ENCODE measurements around the gene RBPJ. TPM values are rescaled to one million over a fixed set of nuclear protein-coding genes. Genes with fewer than 3 reads are reported as not detected.

The RBPJ gene
- total RNA-seq, 4 donors from 2014 or later, result 115 to 214 (median 173) TPM

DNA sequence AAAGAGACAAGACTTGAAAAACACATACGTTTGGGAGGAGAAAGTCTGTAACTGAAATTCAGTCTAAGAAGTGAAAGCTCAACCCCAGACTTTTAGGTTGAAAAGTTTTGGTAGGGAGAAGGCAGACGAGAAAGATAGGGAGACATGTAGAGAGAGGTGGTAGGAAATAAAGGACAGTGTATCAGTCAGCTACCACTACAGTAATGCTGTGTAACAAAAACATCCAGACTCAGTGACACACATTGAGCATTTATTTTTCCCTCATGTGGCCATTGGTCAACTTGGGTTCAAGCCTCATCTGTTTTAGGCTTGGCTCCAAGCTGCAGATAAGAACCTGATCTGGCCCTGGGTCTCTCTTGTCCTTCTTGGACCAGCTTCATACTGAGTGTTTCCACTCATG lies 142.6 kb downstream of the RBPJ start:
- TF ChIP-seq CTCF (IDR thresholded peaks at IDR 0.05; ENCODE audit: low read depth), result no peak

DNA sequence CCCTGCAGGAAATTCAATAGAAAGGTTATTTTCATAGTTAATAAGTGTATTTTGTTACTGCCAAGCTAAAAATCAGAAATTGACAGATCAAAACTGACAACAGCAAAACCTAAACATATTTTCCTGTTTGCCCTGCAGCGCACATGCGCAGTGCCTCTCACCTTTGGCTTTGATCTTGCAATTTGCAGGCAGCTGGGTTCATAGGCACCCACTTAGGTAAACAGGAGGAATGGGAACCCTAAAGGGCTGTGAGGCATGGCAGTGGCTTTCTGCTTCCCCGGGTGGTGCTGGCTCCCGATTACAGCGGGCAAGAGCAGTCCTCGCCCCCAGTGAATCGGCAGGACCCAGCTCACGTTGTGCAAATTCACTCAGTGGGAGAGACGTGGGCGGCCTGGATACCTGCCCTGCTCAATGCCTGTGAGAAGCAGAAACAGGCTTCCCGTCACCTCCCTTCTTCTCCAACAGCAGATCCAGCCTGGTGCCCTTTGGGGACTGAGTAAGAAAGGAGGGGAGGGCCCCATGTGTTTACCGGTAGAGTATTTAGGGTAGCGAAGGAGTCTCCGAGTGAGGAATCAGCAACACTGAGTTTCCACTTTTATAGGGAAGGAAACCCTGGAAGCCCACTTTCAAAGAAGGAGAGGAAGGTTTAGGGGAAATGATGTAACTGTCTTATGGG lies 143.7 kb downstream of the RBPJ start:
- no peak for TF ChIP-seq CTCF (IDR thresholded peaks at IDR 0.05; ENCODE audit: low read depth)

- no peak for TF ChIP-seq CTCF (IDR thresholded peaks at IDR 0.05; ENCODE audit: low read depth)
Observed at GRCh38 chr4:26466578-26467270, 145.9 kb downstream of the RBPJ start.

DNA sequence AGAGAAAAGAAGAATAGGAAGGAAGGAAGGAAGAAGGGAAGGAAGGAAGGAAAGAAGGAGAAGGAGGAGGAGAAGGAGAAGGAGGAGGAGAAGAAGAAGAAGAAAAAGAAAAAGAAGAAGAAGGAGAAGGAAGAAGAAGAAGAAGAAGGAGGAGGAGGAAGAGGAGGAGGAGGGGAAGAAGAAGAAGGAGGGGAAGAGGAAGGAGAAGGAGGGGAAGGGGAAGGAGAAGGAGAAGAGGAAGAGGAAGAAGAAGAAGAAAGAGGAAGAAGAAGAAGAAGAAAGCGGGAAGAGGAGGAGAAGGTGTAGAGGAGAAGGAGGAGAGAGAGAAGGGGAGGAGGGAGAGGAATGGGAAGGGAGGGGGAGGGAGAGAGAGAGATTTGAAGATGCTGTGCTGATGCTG lies 146.9 kb downstream of the RBPJ start:
- no peak for TF ChIP-seq CTCF (IDR thresholded peaks at IDR 0.05; ENCODE audit: low read depth)

DNA sequence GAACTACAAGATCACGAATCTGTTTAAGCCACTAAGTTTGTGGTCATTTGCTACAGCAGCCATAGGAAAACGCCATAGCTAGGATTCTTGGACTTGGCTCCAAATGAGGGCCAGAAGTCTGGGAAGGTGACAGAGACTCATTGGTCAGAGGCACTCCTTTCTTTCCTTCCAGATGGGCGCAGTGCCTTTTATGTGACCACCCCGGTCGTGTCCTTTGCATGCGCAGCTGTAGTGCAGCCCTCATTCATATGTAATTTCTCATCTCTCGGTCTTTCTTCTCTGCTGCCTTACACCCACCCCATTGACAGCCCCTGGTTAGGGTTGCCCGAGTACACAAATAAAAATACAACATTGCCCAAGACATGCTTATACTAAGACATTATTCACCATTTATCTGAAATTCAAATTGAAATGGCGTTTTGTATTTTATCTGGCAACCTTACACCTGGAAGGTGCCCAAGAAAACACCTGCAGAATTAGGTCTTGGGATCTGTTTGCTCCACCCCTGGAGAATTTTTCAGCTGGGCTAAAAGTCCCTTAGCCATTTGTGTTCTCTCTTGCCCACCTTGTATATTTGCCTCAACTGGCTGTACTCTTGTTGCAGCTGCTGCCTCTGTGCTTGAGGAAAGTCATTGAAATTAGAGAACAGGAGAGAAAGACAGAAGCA lies 147.6 kb downstream of the RBPJ start:
- no peak for TF ChIP-seq CTCF (IDR thresholded peaks at IDR 0.05; ENCODE audit: low read depth)

DNA sequence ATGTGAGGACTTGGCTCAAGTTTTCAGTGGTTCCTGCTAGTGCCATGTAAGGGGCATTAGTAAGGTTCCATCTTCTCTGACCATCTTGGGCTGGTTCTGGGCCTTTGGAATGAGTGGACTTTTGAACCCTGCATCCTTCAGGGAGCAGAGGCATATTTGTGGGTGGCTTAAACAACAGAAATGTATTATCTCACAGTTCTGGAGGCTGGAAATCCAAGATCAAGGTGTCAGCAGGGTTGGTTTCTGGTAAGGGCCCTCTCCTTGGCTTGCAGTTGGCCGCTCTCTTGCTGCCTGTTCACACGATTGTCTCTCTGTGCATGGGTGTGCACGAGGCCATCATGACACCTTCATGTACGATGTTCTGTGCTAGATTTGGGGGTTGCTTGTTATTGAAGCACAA lies 148.2 kb downstream of the RBPJ start:
- TF ChIP-seq CTCF (IDR thresholded peaks at IDR 0.05; ENCODE audit: low read depth), result no peak

DNA sequence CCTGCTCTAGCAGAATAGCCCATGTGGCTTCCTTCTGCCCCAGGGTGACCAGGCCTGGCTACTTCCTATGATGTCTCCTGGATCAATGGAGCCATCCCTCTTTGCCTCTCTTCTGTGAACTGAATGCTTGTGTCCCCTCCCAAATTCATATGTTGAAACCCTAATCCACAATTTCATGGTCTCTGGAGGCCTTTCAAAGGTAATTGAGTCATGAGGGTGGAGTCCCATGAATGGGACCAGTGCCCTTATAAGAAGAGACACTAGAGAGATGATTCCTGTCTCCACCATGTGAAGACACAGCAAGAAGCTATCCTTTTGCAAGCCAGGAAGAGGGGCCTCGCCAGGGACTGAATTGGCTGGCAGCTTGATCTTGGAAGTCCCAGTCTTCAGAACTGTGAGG lies 151.1 kb downstream of the RBPJ start:
- TF ChIP-seq CTCF (IDR thresholded peaks at IDR 0.05; ENCODE audit: low read depth), result no peak
